ENCODE measurements around the gene BRAT1.

BRAT1 gene

GRCh38 chr7:2488272-2488645 lies 67.1 kb downstream of the BRAT1 start:
- Histone ChIP-seq H3K27ac (ENCODE audit: low read length) (no peak overlapping the region), H3K36me3 (ENCODE audit: control insufficient read depth in 2 of 2, insufficient read depth in 2 of 2, low read length in 2 of 2) (no peaks in the 10 kb centered on the region), H3K9ac (ENCODE audit: low read length in 2 of 2) (no peak overlapping the region), H3K9me3 (ENCODE audit: control insufficient read depth in 2 of 2, low read length in 2 of 2) (peaks cover 0 to 5% of the 10 kb centered on the region in 2 donors), H3K27me3 (ENCODE audit: control insufficient read depth in 1 of 2, insufficient read depth in 2 of 2, low read length in 2 of 2) (peaks cover 3 to 9% of the 10 kb centered on the region in 2 donors), H3K4me1 (ENCODE audit: control insufficient read depth, insufficient read depth, low read length) (peaks cover 16% of the 10 kb centered on the region), H3K4me3 (ENCODE audit: low read length in 2 of 2) (no peak overlapping the region)

All from stomach smooth muscle (tissue), 2 donors.